OCI-LY3 (cell line): ENCODE results near the gene PPP6R2.
"Not testable (repeated sequence)": the region's sequence is repeated elsewhere in the genome, so short reads cannot be mapped to it uniquely, and the experiment has no call there.

Experiments used
- H2AFZ ChIP-seq: fragments of 200-600, 300-600 bp; shearing (Covaris generic); 2 replicates; pipeline ENCODE4 v1.6.0; 2014; ENCODE audit warnings: antibody characterized with exemption, low read depth, low read length
- H3K27ac ChIP-seq: fragments of 200-600, 300-600 bp; sonication (generic); 2 replicates; pipeline ENCODE4 v1.5.1; 2014; ENCODE audit warnings: mild to moderate bottlenecking, low read length, moderate library complexity, mixed read lengths
- H3K27me3 ChIP-seq: fragments of 200-600, 300-600 bp; sonication (generic); 2 replicates; pipeline ENCODE4 v1.6.1; 2014; ENCODE audit warnings: low read depth, low read length, mixed read lengths
- H3K36me3 ChIP-seq: fragments of 200-600, 300-600 bp; sonication (generic); replicated peaks from 2 replicates; pipeline ENCODE3; 2014; ENCODE audit warnings: low read depth, low read length, mixed read lengths
- H3K4me1 ChIP-seq: fragments of 300-600, 200-600 bp; sonication (generic); 2 replicates; pipeline ENCODE4 v1.6.1; 2014; ENCODE audit warnings: low read length, mixed read lengths
- H3K4me2 ChIP-seq: fragments of 200-600, 300-600 bp; sonication (generic); 2 replicates; pipeline ENCODE4 v1.6.1; 2014; ENCODE audit warnings: low read length, mixed read lengths
- H3K4me3 ChIP-seq: fragments of 300-600, 200-600 bp; sonication (generic); 2 replicates; pipeline ENCODE4 v1.5.1; 2014; ENCODE audit warnings: antibody characterized with exemption, mild to moderate bottlenecking, low read length, moderate library complexity
- H3K79me2 ChIP-seq: fragments of 300-600, 200-600 bp; shearing (Covaris generic); 2 replicates; pipeline ENCODE4 v1.6.1; 2014; ENCODE audit warnings: mild to moderate bottlenecking, low read length, mixed read lengths
- H3K9ac ChIP-seq: fragments of 300-600, 200-600 bp; shearing (Covaris generic); 2 replicates; pipeline ENCODE4 v1.6.0; 2014; ENCODE audit warnings: mild to moderate bottlenecking, low read length, moderate library complexity
- H3K9me3 ChIP-seq: fragments of 200-600, 300-600 bp; shearing (Covaris generic); 2 replicates; pipeline ENCODE4 v1.6.1; 2014; ENCODE audit warnings: low read length, mixed read lengths; ENCODE audit not compliant: insufficient read depth
- H4K20me1 ChIP-seq: fragments of 200-600, 300-600 bp; sonication (generic); 2 replicates; pipeline ENCODE4 v1.6.1; 2016; ENCODE audit warnings: low read length, mixed read lengths; ENCODE audit not compliant: insufficient read depth
- CTCF ChIP-seq: fragments of 200-600, 300-600 bp; sonication (generic); IDR thresholded peaks from 2 replicates; pipeline ENCODE4 v1.5.1; 2014; ENCODE audit warnings: antibody characterized with exemption, low read length, low read depth
- EZH2phosphoT487 ChIP-seq: fragments of 200-600 bp; shearing (Covaris generic); IDR thresholded peaks from 2 replicates; pipeline ENCODE4 v1.6.1; 2018; ENCODE audit warnings: antibody characterized with exemption, mixed run types, low read depth

The PPP6R2 gene

GRCh38 chr22:50326956-50327710 is 16.0 kb upstream of the PPP6R2 start, which contains the start of gene DENND6B:
Gene DENND6B (minus strand): TSS chr22:50327012. CDS start chr22:50326988, 24 bp downstream.
- H3K36me3 ChIP-seq: no peaks in the 10 kb centered on the region
- peak within 1 kb of the TSS; percentile 58 for H3K27ac ChIP-seq
- peak within 1 kb of the TSS; percentile 91; the same call in 1 of the 2 replicates for H2AFZ ChIP-seq

GRCh38 chr22:50327711-50328019 is 15.5 kb upstream of the PPP6R2 start:
- peak overlapping the region; percentile 93 for H3K4me3 ChIP-seq
- no peaks in the 10 kb centered on the region for H4K20me1 ChIP-seq
- TF ChIP-seq EZH2phosphoT487 (no peak), CTCF (no peak)
- H3K36me3 ChIP-seq: no peaks in the 10 kb centered on the region
- H3K79me2 ChIP-seq: peaks cover 3% of the 10 kb centered on the region; the same call in 1 of the 2 replicates
- peak overlapping the region; percentile 84 for H3K9ac ChIP-seq
- no peaks in the 10 kb centered on the region for H3K27me3 ChIP-seq
- H2AFZ ChIP-seq: no peak overlapping the region
- peak overlapping the region; percentile 58 for H3K27ac ChIP-seq
- no peaks in the 10 kb centered on the region for H3K9me3 ChIP-seq
- peaks cover 3% of the 10 kb centered on the region; the same call in 1 of the 2 replicates for H3K4me1 ChIP-seq
- H3K4me2 ChIP-seq: peak overlapping the region; percentile 92

More at GRCh38 chr22:50326956-50327710, 16.0 kb upstream of the PPP6R2 start, which contains the start of gene DENND6B:
- Histone ChIP-seq H3K9me3 (no peaks in the 10 kb centered on the region), H4K20me1 (no peaks in the 10 kb centered on the region), H3K9ac (peak within 1 kb of the TSS; percentile 84), H3K4me3 (peak within 1 kb of the TSS; percentile 93), H3K79me2 (peaks cover 3% of the 10 kb centered on the region; the same call in 1 of the 2 replicates), H3K27me3 (no peaks in the 10 kb centered on the region), H3K4me1 (peaks cover 3% of the 10 kb centered on the region; the same call in 1 of the 2 replicates), H3K4me2 (peak within 1 kb of the TSS; percentile 92)
- TF ChIP-seq CTCF: peak; percentile 13; the same call in 1 of the 2 replicates
- TF ChIP-seq EZH2phosphoT487: no peak

- no peak overlapping the region for H3K9ac ChIP-seq
- peaks cover 3% of the 10 kb centered on the region; the same call in 1 of the 2 replicates for H3K4me1 ChIP-seq
Measured at GRCh38 chr22:50329236-50329635, 13.9 kb upstream of the PPP6R2 start.

GRCh38 chr22:50334433-50334832 is 8.7 kb upstream of the PPP6R2 start:
- not testable (repeated sequence) for H4K20me1 ChIP-seq, H3K79me2 ChIP-seq, H3K27me3 ChIP-seq, H3K4me2 ChIP-seq, H3K36me3 ChIP-seq, H3K9me3 ChIP-seq, H3K4me3 ChIP-seq, H2AFZ ChIP-seq, H3K4me1 ChIP-seq, H3K27ac ChIP-seq, H3K9ac ChIP-seq

More at GRCh38 chr22:50329236-50329635, 13.9 kb upstream of the PPP6R2 start:
- Histone ChIP-seq H3K27me3 (no peaks in the 10 kb centered on the region), H3K9me3 (no peaks in the 10 kb centered on the region), H3K4me2 (no peak overlapping the region), H4K20me1 (no peaks in the 10 kb centered on the region), H3K79me2 (peaks cover 3% of the 10 kb centered on the region; the same call in 1 of the 2 replicates), H2AFZ (no peak overlapping the region), H3K4me3 (no peak overlapping the region), H3K36me3 (no peaks in the 10 kb centered on the region), H3K27ac (no peak overlapping the region)
- TF ChIP-seq EZH2phosphoT487: no peak
- no peak for TF ChIP-seq CTCF
